Adipose tissue (tissue), 3 donors: ENCODE data around the gene TYW1B. TPM values are rescaled to one million over a fixed set of nuclear protein-coding genes. Genes with fewer than 3 reads are reported as not detected.
"Not testable (repeated sequence)": the region's sequence is repeated elsewhere in the genome, so short reads cannot be mapped to it uniquely, and the experiment has no call there.

Experiments used
- H3K27ac ChIP-seq: one replicate; pipeline ENCODE4 v1.5.1; 2013; ENCODE audit warnings: low read depth, low read length
- WGBS, 3 donors: extraction: QIAGEN DNeasy Blood & Tissue Kit; methylation state at CpG; one replicate each; pipeline ENCODE4 v1.1.7; 2013; 5-methylcytosine and 5-hydroxymethylcytosine counted together
- polyA plus RNA-seq, 3 donors: library from polyadenylated mRNA; stranded (reverse); fragments of 200-250 nt; gene quantifications; one replicate each; pipeline ENCODE4 v1.2.3, GENCODE V29; 2013
- donor health status: healthy with polysubstance abuse.
- donor health status: Bipolar disorder and iron deficiency.
- donor health status: healthy.

The TYW1B gene
- polyA plus RNA-seq, 3 donors = 0.56 to 2.5 (median 0.79) TPM

- H3K27ac ChIP-seq = not testable (repeated sequence)
- 43 to 99% (median 93%) methylated on average over 3 of the region's 3 CpGs for WGBS, 3 donors
Observed at GRCh38 chr7:72670850-72671249, 157.2 kb downstream of the TYW1B start.

DNA sequence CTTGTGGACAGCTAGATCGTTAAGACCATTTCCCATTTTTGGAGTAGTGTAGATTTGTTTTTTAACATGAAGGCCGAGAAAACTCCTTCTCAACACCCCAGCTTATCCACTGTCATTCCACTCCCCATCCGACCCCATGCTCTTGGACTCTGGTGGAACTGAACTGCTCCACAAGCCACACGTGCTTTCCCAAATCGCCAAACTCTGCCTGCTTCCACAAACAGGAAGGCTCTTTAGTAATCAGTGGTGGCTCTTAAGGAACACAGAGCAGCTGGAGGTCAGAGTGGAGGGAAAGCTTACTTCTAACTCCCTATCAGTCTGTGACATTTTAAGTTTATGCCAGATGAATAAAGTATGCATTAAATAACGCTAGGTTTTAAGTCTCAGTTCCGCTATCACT, 159.6 kb downstream of the TYW1B start:
- not testable (repeated sequence) for H3K27ac ChIP-seq
- 62 to 70% (median 64%) methylated on average over 7 of the region's 7 CpGs for whole genome bisulfite sequencing, 3 donors

DNA sequence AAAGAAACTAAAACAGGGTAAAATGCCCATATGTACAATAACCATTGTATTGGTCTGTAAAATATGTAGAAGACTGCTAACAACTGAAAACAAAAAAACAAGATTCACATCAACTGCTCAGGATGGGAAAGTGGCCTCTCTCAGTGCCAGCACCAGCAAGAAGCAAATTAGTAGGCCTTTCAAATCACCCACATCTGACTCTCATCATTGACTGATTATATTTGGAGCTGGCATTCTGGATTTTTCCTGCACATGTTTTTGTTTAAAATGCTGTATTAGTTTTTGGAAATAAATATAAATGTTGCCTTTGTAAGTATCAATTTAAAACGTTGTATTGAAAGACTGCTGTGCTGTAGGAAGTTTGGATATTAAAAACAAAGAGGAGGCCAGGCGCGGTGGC, 161.0 kb downstream of the TYW1B start:
- WGBS, 3 donors = 61 to 65% (median 65%) methylated on average over 3 of the region's 3 CpGs
- not testable (repeated sequence) for H3K27ac ChIP-seq

DNA sequence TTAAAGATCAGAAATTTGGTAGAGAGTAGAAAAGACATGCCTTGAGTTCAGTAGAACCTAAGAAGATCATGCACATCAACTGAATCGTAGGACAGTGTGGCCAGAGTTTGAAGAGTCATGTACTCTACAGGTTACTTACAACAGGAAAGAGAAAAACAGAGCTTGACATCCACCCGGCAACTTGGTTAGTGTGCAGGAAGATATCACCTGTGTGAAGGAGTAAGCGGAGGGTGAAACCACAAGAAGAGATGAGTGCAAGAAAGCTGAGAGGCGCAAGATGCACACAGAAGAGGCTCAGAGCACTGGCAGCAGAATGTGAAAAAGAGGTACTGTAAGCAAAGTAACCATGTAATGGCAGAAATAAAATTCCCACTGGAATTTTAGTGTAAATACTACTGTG, 179.4 kb downstream of the TYW1B start:
- 87 to 93% (median 93%) methylated on average over 4 of the region's 4 CpGs for WGBS, 3 donors
- H3K27ac ChIP-seq = not testable (repeated sequence)

GRCh38 chr7:72643708-72644107, 184.3 kb downstream of the TYW1B start:
- 80 to 100% (median 95%) methylated on average over 1 of the region's 1 CpG for WGBS, 3 donors

DNA sequence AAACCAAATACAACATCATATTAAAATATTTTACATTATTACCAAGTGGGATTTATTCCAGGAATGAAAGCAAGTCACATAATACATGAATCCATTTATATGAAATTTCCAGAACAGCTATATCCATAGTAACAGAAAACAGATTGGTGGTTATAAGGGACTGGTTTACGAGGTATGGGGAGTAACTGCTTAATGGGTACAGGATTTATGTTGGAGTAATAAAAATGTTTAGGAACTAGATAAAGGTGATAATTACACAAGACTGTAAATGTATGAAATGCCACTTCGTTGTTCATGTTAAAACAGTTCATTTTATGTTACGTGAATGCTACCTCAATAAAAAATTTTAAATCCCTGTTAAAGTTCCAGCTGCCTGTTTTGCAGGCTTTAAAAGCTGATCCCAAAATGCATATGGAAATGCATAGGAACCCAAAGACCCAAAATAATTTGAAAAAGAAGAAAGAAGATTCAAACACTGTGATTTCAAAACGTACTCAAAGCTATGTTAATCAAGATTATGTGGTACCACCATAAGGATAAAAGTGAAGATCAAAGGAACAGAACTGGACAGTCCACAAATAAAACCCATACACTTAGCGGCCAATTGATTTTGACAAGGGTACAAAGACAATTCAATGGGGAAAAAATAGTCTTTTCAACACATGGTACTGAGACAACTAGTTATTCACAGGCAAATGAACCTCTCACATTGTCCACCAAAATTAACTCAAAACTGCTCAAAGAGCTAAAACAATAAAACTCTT, 186.3 kb downstream of the TYW1B start:
- WGBS, 3 donors = 86 to 92% (median 89%) methylated on average over 5 of the region's 5 CpGs

More at GRCh38 chr7:72643708-72644107, 184.3 kb downstream of the TYW1B start:
- not testable (repeated sequence) for H3K27ac ChIP-seq

DNA sequence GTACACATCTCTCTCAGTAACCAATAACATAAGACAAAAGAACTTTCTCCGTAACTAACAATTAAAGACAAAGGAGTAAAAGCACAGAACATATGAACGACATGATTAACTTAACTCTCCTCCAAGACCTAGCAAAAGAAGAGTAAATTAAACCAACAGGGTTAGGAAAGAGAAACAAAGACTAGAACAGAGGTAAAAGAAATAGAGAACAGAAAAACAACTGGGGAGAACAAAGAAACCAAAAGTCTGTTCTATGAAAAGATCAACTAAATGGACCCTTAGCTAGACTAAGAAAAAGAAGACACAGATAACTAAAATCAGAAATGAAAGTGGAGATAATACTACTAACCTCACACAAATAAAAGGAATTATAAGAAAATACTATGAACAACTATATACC, 187.3 kb downstream of the TYW1B start:
- WGBS, 3 donors = 86 to 92% (median 87%) methylated on average over 2 of the region's 2 CpGs
- not testable (repeated sequence) for H3K27ac ChIP-seq

More for the DNA sequence above, 186.3 kb downstream of the TYW1B start:
- H3K27ac ChIP-seq = not testable (repeated sequence)

- H3K27ac ChIP-seq = not testable (repeated sequence)
- WGBS, 3 donors = 29 to 36% (median 33%) methylated on average over 8 of the region's 8 CpGs
Observed at GRCh38 chr7:72635273-72635908, 192.6 kb downstream of the TYW1B start.

GRCh38 chr7:72632765-72633292, 195.2 kb downstream of the TYW1B start:
- 100% methylated on average over 1 of the region's 1 CpG; no CpG with 5 or more reads in 2 of the 3 donors for WGBS, 3 donors
- H3K27ac ChIP-seq = not testable (repeated sequence)

DNA sequence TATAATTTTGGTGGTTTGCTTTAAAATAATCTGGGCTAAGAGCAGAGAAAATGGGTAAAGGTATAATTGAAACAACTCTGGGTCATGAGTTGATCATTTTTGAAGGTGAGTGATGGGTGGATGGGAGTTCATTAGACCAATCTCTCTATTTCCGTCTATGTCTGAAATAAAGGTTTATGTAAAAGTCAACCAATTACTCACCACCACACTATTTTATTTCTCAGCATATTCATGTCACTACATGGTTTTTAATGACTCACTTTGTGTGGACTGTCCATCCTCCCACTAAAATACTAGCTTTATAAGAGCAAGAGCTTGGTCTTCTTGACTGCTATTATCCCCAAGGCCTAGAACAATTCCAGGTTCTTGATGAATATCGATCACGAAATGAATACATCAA, 199.6 kb downstream of the TYW1B start:
- H3K27ac ChIP-seq = not testable (repeated sequence)
- 85 to 87% (median 87%) methylated on average over 1 of the region's 3 CpGs for WGBS, 3 donors

- WGBS, 3 donors = 78 to 80% (median 79%) methylated on average over 6 of the region's 7 CpGs
- not testable (repeated sequence) for H3K27ac ChIP-seq
Observed at GRCh38 chr7:72626428-72627011, 201.5 kb downstream of the TYW1B start.

DNA sequence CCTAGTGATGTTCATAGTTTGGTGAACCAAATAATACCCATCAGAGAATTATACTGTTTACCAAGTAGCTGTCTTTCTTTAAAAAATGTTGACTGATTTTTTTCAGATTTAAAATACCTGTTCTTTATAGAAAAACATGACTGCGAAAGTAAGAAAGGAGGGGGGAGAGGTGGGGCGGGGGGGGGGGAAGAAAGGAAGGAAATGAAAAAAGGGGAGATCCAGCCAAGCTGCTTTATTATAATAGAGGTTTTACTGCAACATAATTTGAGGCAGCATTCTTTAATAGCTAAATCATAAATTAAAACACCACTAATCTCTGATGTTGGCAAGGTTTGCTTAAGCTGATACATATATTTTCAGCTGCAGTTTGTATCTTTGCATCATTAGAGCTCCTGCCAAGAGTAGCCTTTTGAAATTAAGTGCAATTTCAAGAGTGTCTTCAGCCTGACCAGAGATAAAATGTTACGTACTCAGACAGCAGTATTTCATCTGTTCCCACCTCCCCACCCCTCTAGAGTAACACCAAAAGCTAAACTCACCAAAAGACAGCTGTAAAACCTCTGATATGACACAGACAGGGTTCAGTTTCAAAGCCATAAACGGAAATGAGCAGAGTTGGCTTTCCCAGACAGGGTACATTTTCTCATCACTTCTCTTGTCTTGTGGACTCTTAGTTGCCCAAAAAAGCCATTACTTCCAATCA, 202.1 kb downstream of the TYW1B start:
- WGBS, 3 donors = 46 to 86% (median 56%) methylated on average over 2 to 3 of the region's 4 CpGs
- H3K27ac ChIP-seq = not testable (repeated sequence)

DNA sequence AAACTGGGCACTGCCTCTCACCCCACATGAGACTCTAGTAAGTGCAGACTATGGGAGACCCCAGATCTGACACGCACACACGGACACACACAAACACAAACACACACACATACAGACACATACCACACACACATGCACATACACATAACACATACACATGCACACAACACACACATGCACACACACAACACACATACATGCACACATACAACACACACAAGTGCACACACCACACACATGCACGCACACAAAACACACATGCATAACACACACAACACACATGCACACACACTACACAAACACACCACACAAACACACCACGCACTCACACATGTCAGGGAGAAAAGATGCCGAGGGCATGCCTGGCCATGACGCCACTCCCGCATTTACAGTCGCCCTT, 205.5 kb downstream of the TYW1B start:
- WGBS, 3 donors = 93 to 98% (median 98%) methylated on average over 8 of the region's 8 CpGs
- no peak overlapping the region for H3K27ac ChIP-seq

- 65 to 80% (median 74%) methylated on average over 3 of the region's 3 CpGs for WGBS, 3 donors
- not testable (repeated sequence) for H3K27ac ChIP-seq
Observed at GRCh38 chr7:72621761-72622187, 206.2 kb downstream of the TYW1B start.

DNA sequence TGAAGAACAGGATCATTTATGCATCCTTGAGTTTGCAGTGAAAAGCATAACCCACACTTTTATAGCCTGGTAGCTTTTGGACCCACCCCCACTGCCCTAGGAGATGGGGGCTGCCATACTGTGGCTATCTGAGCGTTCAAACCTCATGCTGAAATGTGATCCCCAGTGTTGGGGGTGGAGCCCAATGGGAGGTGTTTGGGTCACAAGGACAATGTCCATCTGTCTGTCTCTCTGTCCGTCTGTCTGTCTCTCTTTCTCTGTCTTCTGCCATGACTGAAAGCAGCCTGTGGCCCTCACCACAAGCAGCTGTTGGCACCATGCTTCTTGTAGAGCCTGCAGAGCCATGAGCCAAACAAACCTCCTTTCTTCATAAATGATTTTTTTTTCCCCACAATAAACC, 207.1 kb downstream of the TYW1B start:
- WGBS, 3 donors = 91 to 97% (median 96%) methylated on average over 2 of the region's 2 CpGs
- H3K27ac ChIP-seq = not testable (repeated sequence)

DNA sequence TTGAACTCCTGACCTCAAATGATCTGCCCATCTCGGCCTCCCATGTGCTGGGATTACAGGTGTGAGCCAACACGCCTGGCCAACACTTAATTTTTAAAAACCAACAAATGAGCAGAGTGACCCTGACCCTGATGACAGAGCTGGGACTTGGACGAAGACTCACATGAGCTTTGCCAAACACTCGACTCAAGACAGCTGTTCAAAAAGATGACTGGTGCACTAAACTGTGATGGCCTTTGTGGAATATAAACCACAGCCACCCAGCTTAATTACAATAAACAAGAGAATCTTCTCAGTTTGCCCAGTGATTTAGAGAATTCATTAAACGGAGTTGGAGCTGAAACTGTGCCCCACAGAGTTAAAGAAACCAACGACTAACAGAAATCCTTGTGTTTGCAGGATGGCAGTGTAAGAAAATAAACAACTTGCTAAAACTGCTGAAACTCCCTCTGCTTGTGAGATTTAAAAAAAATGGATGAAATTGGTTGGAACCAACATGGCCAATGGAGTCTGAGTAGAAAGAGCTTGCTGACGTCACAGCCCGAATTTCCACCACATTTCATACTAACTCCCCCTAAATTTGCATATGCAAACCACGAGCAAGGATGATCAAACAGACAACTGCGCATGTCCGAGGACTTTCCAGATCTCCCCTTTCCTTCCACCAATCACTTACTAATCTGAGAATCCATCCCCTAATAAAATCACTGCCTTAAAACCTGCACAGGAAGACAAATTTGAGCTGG, 209.4 kb downstream of the TYW1B start:
- not testable (repeated sequence) for H3K27ac ChIP-seq
- WGBS, 3 donors = 75 to 78% (median 76%) methylated on average over 11 of the region's 11 CpGs

DNA sequence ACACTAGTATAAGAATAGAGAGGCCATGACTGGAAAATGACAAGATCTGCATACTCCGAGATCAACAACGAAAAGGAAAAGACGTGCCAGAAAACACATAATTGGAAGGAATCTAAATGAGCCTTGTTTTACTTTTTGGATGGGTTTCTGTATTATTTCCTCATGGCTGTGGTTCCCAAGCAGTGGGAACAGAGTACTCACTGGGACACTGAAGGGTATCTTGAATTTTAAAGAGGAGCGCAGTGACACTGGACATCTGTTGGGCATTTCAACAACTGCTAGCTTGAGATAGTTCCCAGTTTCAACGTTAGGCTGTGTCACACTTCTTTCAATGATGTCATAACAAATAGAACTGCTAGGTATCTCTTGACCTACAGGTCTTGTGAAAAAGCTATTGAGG, 218.2 kb downstream of the TYW1B start:
- H3K27ac ChIP-seq = not testable (repeated sequence)
- WGBS, 3 donors = 89 to 96% (median 91%) methylated on average over 5 of the region's 5 CpGs

GRCh38 chr7:72607988-72608387, 220.0 kb downstream of the TYW1B start:
- not testable (repeated sequence) for H3K27ac ChIP-seq
